Measurements from ENCODE around the gene RPL3.
A peak's percentile ranks its signal among the peaks of the same experiment; 100 is the strongest.

Gene RPL3

DNA sequence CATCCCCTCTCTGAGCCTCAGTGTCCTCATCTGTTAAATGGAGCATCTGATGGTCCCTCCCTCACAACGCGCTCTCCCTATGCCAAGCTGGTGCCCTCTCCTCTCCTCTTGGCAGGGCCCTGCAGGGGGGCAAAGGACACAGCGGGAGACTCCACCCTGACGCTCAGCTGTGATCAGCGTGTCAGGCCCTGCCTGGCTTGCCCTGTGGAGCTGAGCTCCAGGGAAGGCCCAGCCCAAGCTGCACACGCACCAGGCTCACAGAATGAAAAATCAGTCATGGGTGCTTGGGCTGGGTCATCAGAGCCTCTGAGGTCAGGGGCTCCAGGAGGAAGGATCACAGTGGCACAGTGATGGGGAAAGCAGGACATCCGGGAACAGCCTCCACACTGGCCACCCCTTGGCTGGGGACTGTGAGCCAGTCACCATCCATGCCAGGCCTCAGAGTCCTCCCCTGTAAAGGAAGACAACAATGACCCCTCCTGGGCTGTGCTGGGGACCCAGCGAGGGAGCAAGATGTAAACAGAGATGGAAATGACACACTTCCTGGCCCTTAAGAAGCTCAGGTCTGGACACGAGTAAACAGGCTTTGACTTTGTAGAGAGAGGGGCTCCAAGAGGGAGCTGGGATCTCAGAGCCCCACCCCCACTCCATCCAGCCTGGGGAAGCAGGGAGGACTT, 36.6 kb downstream of the RPL3 start:
- DNase-seq (ENCODE audit: low read depth in 2 of 2), result no peak

GRCh38 chr22:39281126-39281525, 38.3 kb downstream of the RPL3 start:
- DNase-seq (ENCODE audit: low read depth in 2 of 2), result no peak

- DNase-seq (ENCODE audit: low read depth in 2 of 2), result no peak
Measured at GRCh38 chr22:39280250-39280649, 39.2 kb downstream of the RPL3 start.

GRCh38 chr22:39279170-39279850, 40.1 kb downstream of the RPL3 start:
- no peak for DNase-seq (ENCODE audit: low read depth in 2 of 2)

DNA sequence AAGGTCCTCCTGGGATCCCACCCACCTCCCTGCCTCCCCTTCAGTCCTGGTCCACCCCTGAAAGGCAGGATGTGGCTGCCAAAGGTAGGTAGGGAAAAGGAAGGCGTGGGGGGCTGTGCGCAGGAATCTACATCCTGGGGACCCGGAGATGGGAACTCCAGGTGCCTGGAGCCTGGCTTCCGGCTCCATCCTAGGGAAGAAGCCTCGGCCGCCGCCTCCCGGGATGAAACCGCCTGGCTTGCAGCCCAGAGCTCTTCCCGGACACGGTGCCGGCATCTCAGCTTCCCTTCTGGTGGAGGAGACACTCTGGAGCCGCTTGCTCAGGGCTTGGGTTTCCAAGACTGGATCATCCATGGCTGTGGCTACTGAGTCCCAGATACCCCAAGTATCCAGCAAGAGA, 41.4 kb downstream of the RPL3 start:
- no peak for DNase-seq (ENCODE audit: low read depth in 2 of 2)

GRCh38 chr22:39277142-39277607, 42.2 kb downstream of the RPL3 start:
- DNase-seq (ENCODE audit: low read depth in 2 of 2), result no peak

DNA sequence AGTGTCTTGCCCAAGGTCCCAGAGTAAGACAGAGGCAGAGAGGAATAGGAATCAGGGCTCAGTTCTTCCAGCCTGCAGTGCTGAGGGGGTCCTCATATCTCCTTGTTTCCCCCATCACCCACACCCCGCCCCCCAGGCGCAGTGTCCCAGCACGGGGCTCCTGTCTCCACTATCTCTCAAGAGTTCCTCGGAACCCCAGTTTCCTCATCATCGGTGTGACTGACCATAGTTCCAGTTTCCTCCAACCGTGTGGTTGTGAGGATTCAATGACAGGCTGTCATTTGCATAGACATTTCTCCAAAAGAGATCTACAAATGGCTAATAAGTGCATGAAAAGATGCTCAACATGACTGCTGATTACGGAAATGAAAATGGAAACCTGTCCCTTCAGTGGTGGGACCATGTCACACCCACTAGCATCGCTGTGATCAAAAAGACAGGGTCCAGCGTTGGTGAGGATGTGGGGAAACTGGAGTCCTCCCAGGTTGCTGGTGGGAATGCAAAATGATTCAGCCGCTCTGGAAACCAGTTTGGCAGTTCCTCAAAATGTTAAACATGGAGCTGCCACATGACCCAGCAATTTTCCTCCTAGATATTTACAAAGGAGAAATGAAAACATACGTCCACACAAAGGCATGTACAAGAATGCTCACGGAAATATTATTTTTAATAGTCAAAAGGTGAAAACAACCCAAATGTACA, 42.8 kb downstream of the RPL3 start:
- DNase-seq (ENCODE audit: low read depth in 2 of 2), result no peak

DNA sequence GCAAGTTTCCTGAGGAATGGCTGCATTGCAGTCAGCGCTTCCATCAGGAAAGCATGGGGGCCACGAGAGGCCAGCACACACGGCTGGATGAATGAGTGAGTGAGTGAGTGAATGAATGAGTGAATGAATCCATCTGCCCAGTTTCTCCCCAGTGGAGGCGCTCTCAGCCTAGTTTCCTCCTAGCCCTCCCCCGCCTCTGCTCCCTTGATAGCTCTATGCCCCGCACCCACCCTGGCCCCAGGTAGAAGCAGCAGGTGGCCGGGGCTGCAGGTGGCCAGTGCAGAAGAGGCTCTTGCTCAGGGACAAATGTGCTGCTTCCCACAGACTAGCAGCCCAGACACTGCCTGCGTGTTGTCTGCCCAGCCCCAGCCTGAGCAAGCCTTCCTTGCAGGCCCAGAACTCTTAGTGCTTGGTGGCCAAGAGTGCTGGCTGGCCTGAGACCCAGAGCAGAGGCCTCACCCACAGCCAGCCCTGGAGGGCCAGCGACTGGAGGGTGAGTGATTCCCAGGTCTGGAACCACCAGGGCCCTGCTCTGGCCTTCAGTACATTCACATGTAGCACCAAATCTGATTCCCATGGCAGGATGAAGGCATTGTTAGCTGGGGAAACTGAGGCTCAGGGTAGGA, 43.5 kb downstream of the RPL3 start:
- DNase-seq (ENCODE audit: low read depth in 2 of 2), result no peak

DNA sequence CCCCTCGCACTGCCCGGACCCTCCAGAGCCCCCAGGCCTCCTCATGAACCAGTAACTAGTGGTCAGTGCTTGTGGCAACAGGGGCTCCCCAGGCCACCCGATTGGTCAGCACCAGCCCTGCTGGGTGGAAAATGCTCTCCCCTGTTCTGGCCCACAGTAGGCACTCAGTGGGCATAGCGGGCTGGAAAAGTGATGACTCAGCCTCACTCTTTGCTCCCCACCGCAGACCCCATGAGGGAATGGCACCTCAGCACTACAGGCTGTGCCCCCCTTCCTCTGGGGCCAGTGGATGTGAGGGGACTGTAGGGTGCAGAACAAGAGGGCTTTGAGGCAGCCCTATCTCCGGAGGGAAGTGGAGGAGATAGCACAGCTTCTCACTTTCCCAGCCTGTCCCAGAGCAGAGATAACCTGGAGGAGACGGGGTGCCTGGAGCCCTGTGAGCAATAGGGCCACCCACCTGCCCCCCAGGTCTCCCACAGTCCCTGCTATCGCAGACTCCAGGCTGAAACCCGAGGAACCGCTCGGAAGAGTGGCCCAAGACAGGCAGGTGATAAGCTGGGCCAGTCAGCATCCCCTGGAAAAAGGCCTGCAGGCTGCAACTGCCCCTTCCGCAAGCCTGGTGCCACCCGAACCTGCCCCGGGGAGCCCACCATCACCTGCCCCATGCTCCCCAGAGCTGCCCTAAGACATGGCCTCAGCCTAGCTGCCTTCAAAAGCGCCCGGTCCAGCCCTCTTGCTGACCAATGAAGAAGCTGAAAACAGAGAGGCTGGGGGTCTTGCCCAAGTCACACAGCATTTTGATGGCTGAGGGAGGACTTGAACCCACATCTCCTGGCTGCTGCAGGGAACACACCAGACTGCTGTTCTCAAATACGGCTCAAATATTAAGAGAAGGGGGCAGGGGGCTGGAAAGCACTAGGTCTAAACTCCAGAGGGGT, 45.2 kb downstream of the RPL3 start:
- DNase-seq (ENCODE audit: low read depth in 2 of 2), result no peak

- DNase-seq (ENCODE audit: low read depth in 2 of 2), result no peak
Measured at GRCh38 chr22:39270792-39271191, 48.6 kb downstream of the RPL3 start.

- no peak for DNase-seq (ENCODE audit: low read depth in 2 of 2)
Measured at GRCh38 chr22:39270280-39270679, 49.1 kb downstream of the RPL3 start.

DNA sequence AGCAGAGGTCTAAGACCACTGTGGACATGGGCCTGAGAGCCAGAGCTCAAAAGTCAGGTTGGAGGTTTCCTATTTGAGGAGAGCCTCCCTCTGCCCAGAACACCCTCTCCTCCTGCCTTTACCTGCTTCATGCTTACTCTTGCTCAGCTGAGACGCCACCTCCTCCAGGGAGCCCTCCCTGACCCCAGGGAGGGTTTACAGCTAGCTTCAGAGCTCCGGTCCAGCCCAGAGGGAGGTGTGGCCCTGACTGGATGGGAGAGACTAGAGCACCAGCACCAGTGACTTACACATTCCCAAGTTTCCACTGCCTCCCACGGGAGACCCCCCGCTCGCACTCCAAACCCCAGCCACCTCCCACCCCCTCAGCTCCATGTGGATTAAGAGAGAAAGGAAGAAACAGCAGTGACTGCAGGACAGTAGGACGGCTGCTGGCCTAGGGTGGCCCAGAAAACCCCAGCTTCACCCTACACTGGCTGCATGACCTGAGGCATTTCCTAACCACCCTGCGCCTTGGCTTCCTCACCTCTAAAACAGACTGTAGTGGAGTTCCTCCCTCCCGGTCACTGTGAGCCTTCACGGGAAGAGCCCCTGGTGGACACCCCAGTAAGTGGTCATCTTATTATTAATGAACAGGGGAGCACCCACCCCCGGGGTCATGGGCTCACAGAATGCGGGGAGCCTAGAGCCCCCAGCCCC, 50.2 kb downstream of the RPL3 start:
- DNase-seq (ENCODE audit: low read depth in 2 of 2), result no peak

GRCh38 chr22:39268645-39269044, 50.8 kb downstream of the RPL3 start:
- no peak for DNase-seq (ENCODE audit: low read depth in 2 of 2)

GRCh38 chr22:39267974-39268373, 51.4 kb downstream of the RPL3 start:
- no peak for DNase-seq (ENCODE audit: low read depth in 2 of 2)

GRCh38 chr22:39266398-39267030, 52.9 kb downstream of the RPL3 start:
- peak in 1 of 2 donors; percentile 35 for DNase-seq (ENCODE audit: low read depth in 2 of 2)

DNA sequence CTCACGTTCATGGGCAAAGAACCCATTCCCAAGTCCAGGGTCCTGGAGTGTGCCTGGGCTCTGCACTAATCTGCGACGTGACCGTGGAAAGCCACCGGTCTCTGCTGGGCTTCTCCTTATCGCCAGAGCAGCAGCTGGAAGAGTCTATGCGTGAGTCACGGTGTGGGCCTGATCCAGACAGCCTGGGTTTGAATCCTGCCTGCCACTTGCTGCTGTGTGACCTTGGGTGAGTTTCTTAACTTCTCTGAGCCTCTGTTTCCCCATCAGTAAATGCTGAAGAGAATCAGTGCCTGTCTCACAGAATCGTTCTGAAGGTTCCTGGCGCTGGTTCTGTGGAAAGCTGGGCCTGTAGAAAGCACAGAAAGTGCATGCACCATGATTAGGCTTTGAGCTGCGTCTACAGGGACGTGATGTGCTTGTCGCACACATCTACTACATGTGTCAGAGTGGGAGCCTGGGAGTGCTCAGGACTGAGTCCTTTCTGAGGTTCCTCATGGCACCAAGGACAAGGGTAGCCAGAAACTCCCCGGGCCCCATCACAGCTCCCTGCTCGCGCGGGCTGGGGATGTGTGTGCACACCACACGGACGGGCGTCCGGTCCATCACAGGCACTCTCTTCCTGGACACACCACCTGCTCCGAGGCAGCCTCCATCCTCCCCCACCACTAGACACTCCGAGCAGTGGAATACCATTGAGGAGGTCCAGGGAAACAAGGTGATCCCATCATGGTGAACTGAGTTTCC, 54.1 kb downstream of the RPL3 start:
- no peak for DNase-seq (ENCODE audit: low read depth in 2 of 2)

DNA sequence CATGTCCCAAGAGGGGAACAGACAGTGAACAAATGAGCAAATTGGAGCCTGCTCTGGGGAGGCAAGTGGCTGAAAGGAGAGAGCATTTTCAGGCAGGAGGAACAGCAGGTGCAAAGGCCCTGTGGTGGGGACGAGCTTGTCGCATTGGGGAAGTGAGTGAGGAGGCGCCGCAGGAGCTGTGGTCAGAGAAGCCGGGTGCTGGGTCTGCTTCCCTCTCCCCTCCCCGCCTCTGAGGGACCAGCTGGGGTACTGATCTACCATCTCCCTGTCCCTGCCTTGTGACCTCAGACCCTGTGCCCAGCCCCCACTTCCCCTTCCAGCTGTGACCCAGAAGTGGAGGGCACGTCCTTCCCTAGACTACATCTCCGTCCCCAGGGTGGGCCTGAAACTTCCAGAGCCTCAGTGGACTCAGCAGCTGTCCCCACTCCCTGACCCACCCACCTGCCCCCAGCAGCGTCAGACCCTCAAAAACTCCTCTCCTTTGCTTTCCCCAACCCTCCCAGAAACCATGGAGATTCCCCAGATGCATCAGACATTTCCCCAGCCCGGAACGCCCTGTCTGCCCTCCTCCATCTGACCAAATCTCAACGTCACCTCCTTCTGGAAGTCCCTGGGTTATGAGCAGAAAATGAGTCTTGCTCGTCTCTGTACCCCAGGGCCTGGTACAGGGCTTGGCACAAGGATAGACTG, 54.9 kb downstream of the RPL3 start:
- no peak for DNase-seq (ENCODE audit: low read depth in 2 of 2)

GRCh38 chr22:39263626-39264348, 55.6 kb downstream of the RPL3 start:
- DNase-seq (ENCODE audit: low read depth in 2 of 2), result no peak
